Natural killer cell (primary cell): ENCODE data around the gene WDR7. TPM values are rescaled to one million over a fixed set of nuclear protein-coding genes. Genes with fewer than 3 reads are reported as not detected.

Experiments
- ATAC-seq, 3 donors: fragments of 150-1000 bp in 2 of 3; fragments of 200-7000 bp in 1 of 3; cut with Tn5 transposase; 1 replicate in 1 of 3; 2 replicates in 2 of 3; pipeline ENCODE4 v1.10.0; 2021; ENCODE audit warnings: mild to moderate bottlenecking in 2 of 3, moderate library complexity in 2 of 3
- DNase-seq, 2 donors: peaks; one replicate each; pipeline versions ENCODE4 v3.0.0 to v3.0.0-alpha.2; 2013 to 2021; ENCODE audit warnings: mixed read lengths in 1 of 2
- H3K27ac ChIP-seq: one replicate; pipeline ENCODE4 v1.5.1; 2013; ENCODE audit warnings: mild to moderate bottlenecking, low read length
- H3K27me3 ChIP-seq: one replicate; pipeline ENCODE4 v1.6.1; 2013; ENCODE audit warnings: low read length; ENCODE audit not compliant: control insufficient read depth, insufficient read depth
- H3K36me3 ChIP-seq: one replicate; pipeline ENCODE4 v1.6.1; 2013; ENCODE audit warnings: low read length; ENCODE audit not compliant: control insufficient read depth, insufficient read depth
- H3K4me1 ChIP-seq: one replicate; pipeline ENCODE4 v1.6.1; 2013; ENCODE audit warnings: low read length; ENCODE audit not compliant: control insufficient read depth, insufficient read depth
- H3K4me3 ChIP-seq: one replicate; pipeline ENCODE4 v1.5.1; 2013; ENCODE audit warnings: low read length
- H3K9me3 ChIP-seq: one replicate; pipeline ENCODE4 v1.6.1; 2013; ENCODE audit warnings: low read length; ENCODE audit not compliant: control insufficient read depth, insufficient read depth
- H3K27ac Mint-ChIP-seq, 2 donors: one replicate each; pipeline ENCODE4 v1.8.0; 2022; ENCODE audit warnings: mild to moderate bottlenecking in 2 of 2, mixed read lengths in 2 of 2, moderate library complexity in 1 of 2
- H3K27me3 Mint-ChIP-seq, 2 donors: one replicate each; pipeline ENCODE4 v1.8.0; 2022; ENCODE audit warnings: low read depth in 2 of 2, mixed read lengths in 2 of 2
- H3K36me3 Mint-ChIP-seq: one replicate; pipeline ENCODE4 v1.8.0; 2022; ENCODE audit warnings: mixed read lengths
- H3K4me1 Mint-ChIP-seq, 2 donors: one replicate each; pipeline ENCODE4 v1.8.0; 2022; ENCODE audit warnings: mixed read lengths in 2 of 2
- H3K4me3 Mint-ChIP-seq: one replicate; pipeline ENCODE4 v1.8.0; 2022; ENCODE audit warnings: mild to moderate bottlenecking, moderate library complexity, mixed read lengths
- H3K9me3 Mint-ChIP-seq, 2 donors: one replicate each; pipeline ENCODE4 v1.8.0; 2022; ENCODE audit warnings: mixed read lengths in 2 of 2
- CTCF ChIP-seq: fragments of 200-600 bp; IDR thresholded peaks from one replicate; pipeline ENCODE4 v1.8.0; 2022; ENCODE audit warnings: antibody characterized with exemption
- WGBS: methylation state at CpG from one replicate; pipeline ENCODE4 v1.1.7; 2013; ENCODE audit warnings: missing lambda C conversion rate; ENCODE audit not compliant: insufficient coverage; 5-methylcytosine and 5-hydroxymethylcytosine counted together
- intact Hi-C: fragments of 100-400 bp; cut with micrococcal nuclease; formaldehyde crosslinking; loops from one replicate; pipeline ENCODE4 v1.14.2; 2022
- total RNA-seq, 4 donors: library from RNA; stranded (reverse); fragments of 120-200 nt in 1 of 4; gene quantifications; one replicate each; pipeline versions ENCODE4 v1.2.3 to v1.2.4, GENCODE V29; 2013 to 2022

WDR7 gene
- total RNA-seq, 3 donors from 2014 or later (not counting 1 experiment from before 2014, with no cell fraction given), result 71.1 to 103 (median 77.3) TPM

- ATAC-seq (no peak), DNase-seq (peak in 1 of 2 donors; percentile 62)
- H3K27ac ChIP-seq, result no peak overlapping the region
- intact Hi-C loops, result no loop called here
- H3K9me3 ChIP-seq, result no peaks in the 10 kb centered on the region
- H3K4me1 ChIP-seq, result peaks cover 12% of the 10 kb centered on the region
- Mint-ChIP-seq H3K27me3 (no peaks in the 10 kb centered on the region), H3K4me3 (no peak overlapping the region), H3K9me3 (no peaks in the 10 kb centered on the region), H3K27ac (peak overlapping the region in 1 of 2 donors; percentile 83), H3K4me1 (peaks cover 24 to 36% of the 10 kb centered on the region in 2 donors), H3K36me3 (no peaks in the 10 kb centered on the region)
- peak; percentile 67 for TF ChIP-seq CTCF
- no peaks in the 10 kb centered on the region for H3K36me3 ChIP-seq
- 50% methylated on average over 1 of the region's 5 CpGs for WGBS
- no peak overlapping the region for H3K4me3 ChIP-seq
- no peaks in the 10 kb centered on the region for H3K27me3 ChIP-seq
Observed at GRCh38 chr18:56645415-56646016, 5.6 kb upstream of the WDR7 start.

GRCh38 chr18:56647071-56647470 is 4.1 kb upstream of the WDR7 start:
- ATAC-seq, result peak; percentile 14 to 39 (median 28)
- peak overlapping the region; percentile 77 to 83 for H3K27ac Mint-ChIP-seq
- no peak overlapping the region for H3K4me3 ChIP-seq
- no peaks in the 10 kb centered on the region for H3K27me3 Mint-ChIP-seq
- peaks cover 3 to 5% of the 10 kb centered on the region in 2 donors for H3K9me3 Mint-ChIP-seq
- intact Hi-C loops, result no loop called here
- H3K4me1 Mint-ChIP-seq, result peaks cover 39 to 51% of the 10 kb centered on the region in 2 donors
- H3K4me1 ChIP-seq, result peaks cover 23% of the 10 kb centered on the region
- no peaks in the 10 kb centered on the region for H3K36me3 ChIP-seq
- H3K27ac ChIP-seq, result peak overlapping the region; percentile 60
- H3K27me3 ChIP-seq, result no peaks in the 10 kb centered on the region
- TF ChIP-seq CTCF, result no peak
- H3K9me3 ChIP-seq, result no peaks in the 10 kb centered on the region
- DNase-seq, result peak; percentile 16 to 35
- peak overlapping the region; percentile 51 for H3K4me3 Mint-ChIP-seq
- no peaks in the 10 kb centered on the region for H3K36me3 Mint-ChIP-seq

- Histone ChIP-seq H3K27ac (peak overlapping the region; percentile 60), H3K36me3 (no peaks in the 10 kb centered on the region), H3K4me1 (peaks cover 27% of the 10 kb centered on the region), H3K9me3 (no peaks in the 10 kb centered on the region), H3K4me3 (no peak overlapping the region), H3K27me3 (no peaks in the 10 kb centered on the region)
- H3K36me3 Mint-ChIP-seq, result no peaks in the 10 kb centered on the region
- H3K27ac Mint-ChIP-seq, result peak overlapping the region; percentile 77 to 83
- ATAC-seq, result peak in 2 of 3 donors; percentile 43 to 46
- peak in 1 of 2 donors; percentile 31 for DNase-seq
- 60% methylated on average over 2 of the region's 3 CpGs for WGBS
- no peak for TF ChIP-seq CTCF
- no peaks in the 10 kb centered on the region for H3K27me3 Mint-ChIP-seq
- H3K4me1 Mint-ChIP-seq, result peaks cover 50 to 62% of the 10 kb centered on the region in 2 donors
- intact Hi-C loops, result loop anchor here (1.0 kb wide), 1 partner anchor 23 kb away; no protein-coding TSS in a partner anchor
- H3K4me3 Mint-ChIP-seq, result peak overlapping the region; percentile 22
- peaks cover 3 to 5% of the 10 kb centered on the region in 2 donors for H3K9me3 Mint-ChIP-seq
Observed at GRCh38 chr18:56647951-56648893, 2.9 kb upstream of the WDR7 start.
